ENCODE results near the gene PPIP5K1.
A peak's percentile ranks its signal among the peaks of the same experiment; 100 is the strongest.
"Not testable (repeated sequence)": the region's sequence is repeated elsewhere in the genome, so short reads cannot be mapped to it uniquely, and the experiment has no call there.

The PPIP5K1 gene

DNA sequence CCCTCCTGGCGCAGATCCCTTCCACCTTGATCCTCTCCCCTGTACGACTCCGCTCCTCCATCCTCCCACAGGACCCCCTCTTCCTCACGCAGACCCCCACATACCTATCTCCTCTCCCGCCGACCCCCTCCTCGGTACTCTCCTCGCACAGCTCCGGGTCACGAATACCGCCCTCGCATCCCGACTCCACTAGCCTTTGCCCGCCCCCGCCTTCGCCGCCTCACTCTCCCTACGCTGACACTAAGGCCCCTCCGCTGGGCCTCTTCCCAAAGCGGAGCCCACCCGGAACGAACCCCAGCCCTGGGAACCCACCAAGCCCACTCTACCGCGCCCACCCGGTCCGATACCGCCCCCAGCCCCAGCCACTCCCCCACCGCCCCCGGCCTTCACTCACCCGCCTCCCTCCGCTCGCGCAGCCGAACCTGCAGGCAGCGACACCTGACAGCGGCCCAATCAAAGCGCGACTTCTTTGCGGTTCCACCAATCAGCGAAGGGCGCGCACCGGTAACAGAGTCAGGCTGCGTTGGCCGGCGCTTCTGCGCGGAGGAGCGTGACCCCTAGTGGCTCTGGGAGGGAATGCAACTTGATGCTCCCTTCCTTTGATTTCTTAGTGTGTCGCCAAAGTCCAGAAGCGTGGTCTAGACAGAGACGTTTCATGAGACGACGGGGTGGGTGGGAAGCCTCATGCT, at the start of gene PPIP5K1:
Gene PPIP5K1 (minus strand): TSS at position 431 of the 689 bp plus-strand sequence. CDS start 5,704 bp downstream, outside the sequence.
- ATAC-seq: peak; percentile 98

DNA sequence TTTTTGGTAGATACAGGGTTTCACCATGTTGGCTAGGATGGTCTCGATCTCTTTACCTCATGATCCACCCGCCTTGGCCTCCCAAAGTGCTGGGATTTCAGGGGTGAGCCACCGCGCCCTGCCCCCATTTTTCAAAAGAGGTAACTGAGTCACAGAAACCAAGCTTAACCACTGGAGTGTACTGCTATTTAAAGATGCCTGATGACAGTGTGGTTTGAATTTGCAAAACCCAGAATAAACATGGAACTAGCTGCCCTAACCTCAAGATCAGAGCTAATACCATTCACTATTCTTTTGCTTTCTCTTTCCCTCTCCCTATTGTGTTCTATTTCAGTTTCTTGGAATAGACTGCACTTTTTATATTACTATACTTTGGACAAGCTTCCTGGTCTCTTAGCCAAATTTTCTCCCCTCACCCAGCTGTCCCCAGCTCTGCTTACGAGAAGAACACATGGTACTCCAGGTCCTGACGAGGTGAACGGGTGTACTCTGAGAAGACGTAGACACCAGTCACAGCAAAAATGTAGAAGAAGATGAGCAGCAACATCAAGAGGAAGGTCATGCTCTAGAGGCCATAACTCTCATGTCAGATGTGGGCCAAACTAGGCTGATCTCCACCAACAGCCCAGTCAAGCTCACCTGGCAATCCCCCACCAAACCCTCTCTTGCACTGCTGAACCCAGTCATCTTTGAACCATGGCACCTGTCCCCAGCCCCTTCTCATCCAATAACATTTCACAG, 48.6 kb upstream of the PPIP5K1 start:
- not testable (repeated sequence) for ATAC-seq

DNA sequence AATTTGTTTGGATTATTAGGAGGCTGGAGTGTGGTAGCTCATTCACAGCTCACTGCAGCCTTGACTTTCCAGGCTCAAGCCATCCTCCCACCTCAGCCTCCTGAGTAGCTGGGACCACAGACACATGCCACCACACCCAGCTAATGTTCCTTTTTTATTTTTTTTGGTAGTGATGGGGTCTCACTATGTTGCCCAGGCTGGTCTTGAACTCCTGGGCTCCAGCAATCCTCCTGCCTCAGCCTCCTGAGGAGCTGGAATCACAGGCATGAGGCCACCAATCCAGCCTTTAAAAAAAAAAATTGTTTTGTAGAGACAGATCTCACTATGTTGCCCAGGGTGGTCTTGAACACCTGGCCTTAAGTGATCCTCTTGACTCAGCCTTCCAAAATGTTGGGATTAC, 36.9 kb upstream of the PPIP5K1 start:
- ATAC-seq: not testable (repeated sequence)

DNA sequence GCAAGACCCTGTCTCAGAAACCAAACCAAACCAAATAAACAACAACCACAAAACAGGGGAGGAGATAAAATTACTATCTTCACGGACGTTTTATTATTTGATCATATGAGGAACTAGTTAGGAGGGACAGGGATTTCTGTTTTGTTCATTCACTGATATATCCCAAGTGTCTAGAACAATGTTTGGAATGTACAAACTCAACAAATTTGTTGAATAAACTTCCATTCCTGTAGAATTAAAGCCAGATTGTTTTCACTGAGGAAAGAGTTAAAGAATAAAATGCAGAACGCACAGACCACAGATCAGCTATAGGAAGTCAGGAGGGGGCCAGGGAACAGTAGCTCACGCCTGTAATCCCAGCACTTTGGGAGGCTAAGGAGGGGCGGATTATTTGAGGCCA, 35.1 kb upstream of the PPIP5K1 start:
- TF ChIP-seq ZC3H10 (CRISPR knock-in tag; IDR thresholded peaks at IDR 0.05): no peak
- ATAC-seq: no peak

DNA sequence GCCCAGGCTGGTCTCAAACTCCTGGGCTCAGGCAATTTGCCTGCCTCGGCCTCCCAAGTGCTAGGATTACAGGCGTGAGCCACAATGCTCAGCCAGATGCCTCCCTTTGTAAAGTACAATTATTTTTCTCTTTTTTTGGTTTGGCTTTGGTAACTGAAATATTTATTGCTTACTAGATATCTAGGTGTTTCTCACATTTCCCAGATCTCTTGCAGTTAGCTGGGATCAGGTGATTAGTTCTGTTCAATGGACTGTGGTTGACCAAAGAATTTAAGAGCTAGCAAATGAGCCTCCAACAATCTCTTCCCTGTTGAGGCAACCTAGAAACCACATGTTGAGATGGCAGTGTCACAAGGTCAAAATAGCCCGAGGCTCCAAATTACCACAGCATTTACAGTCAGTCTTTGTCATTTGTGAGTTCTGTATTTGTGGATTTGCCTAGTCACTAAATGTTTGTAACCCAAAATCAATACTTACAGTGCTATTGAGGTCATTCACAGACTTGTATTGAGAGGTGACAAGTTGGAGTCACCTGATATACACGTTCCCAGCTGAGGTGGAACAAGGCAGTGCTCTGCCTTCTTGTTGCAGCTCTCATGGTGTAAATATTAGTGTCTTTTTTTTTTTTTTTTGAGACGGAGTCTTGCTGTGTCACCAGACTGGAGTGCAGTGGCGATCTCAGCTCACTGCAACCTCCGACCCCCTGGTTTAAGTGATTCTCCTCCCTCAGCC, 32.2 kb upstream of the PPIP5K1 start:
- ATAC-seq: not testable (repeated sequence)

DNA sequence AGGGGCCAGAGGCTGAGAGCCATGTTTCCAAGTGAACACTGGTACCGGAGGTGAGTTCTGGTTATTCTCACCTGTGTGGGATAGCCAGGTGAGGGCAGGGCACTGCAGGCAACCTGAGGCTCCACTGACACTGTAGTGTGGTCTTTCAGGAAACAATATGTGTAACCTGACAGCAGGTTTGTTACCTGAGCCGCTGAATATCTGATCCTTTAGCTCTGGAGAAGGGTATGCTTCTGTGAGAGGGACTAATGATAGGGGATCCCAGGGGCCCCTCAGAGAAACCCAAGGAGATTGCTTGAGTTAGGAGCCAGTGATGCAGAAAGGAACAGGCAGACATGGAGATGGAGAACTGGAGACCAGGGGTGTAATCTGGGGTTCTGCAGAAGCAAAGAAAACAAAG, 28.7 kb upstream of the PPIP5K1 start, which contains the start of gene STRC:
Gene STRC (minus strand): TSS at position 101 of the 400 bp plus-strand sequence. CDS start 78 bp downstream, at position 23.
- ATAC-seq: not testable (repeated sequence)

DNA sequence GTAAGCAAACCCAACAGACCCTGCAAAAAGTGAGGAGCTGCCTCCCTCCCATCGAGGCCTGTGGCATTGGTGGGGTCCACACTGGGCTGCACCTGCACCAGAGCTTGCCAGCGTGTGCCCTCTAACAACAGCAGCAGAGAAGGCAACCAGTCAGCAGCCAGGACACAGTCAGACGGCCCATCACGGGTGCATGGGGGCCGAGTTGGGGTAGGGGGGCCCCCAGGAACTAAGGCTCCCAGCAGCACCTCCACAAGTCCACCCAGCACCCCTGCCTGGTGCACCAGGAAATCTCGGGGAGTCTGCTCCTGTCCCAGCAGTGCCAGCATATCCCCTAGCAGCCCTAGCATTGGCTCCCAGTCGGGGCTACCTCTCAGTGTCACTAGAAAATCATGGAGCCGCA, 27.7 kb upstream of the PPIP5K1 start:
- not testable (repeated sequence) for ATAC-seq

DNA sequence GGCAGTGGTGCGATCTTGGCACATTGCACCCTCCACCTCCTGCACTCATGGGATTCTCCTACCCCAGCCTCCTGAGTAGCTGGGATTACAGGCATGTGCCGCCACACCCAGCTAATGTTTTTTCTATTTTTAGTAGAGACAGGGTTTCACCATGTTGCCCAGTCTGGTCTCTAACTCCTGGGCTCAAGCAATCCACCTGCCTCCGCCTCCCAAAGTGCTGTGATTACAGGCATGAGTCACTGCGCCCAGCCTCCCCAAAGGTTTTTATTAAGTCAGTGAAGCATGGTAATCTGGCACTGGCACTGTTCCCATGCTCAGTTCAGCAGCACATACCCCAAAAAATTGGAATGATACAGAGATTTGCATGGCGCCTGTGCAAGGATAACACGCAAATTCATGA, 12.2 kb upstream of the PPIP5K1 start:
- not testable (repeated sequence) for ATAC-seq

DNA sequence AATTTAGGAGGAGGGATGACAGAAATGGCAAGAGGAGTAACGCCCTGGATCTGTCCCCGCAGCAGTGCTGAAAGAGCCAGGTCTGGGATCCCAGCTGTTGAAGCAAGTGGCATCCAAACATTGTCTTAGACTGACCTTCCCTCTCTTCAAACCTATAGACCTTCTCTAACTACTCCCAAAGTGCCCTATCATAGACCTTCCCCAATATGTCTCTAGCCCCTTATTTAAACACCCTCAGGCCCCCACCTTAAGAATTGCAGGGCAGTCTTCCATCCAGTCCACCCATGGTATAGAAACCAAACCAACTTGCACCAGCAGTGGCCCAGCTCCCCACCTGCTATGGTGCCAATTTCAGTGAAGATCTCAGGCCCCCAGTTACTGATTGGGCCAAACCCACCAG, 10.2 kb upstream of the PPIP5K1 start:
- not testable (repeated sequence) for ATAC-seq

DNA sequence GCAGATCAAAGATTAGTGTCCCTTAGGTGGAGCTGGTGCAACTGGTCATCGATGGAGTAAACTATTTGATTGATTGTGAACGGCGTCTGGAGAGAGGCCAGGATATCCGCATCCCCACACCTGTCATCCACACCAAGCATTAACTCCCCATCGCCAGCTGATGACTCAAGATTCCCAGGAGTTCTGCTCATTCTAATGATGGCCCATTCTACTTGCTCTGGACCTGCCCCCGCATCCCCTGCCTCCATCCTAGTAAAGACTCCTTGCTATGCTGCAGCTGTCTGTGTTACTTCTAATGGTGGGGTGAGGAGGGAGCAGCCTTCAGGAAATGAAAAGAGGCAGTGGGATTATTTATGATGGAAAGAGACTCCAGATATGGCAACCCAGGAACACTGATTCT, 9.1 kb upstream of the PPIP5K1 start:
- not testable (repeated sequence) for ATAC-seq

DNA sequence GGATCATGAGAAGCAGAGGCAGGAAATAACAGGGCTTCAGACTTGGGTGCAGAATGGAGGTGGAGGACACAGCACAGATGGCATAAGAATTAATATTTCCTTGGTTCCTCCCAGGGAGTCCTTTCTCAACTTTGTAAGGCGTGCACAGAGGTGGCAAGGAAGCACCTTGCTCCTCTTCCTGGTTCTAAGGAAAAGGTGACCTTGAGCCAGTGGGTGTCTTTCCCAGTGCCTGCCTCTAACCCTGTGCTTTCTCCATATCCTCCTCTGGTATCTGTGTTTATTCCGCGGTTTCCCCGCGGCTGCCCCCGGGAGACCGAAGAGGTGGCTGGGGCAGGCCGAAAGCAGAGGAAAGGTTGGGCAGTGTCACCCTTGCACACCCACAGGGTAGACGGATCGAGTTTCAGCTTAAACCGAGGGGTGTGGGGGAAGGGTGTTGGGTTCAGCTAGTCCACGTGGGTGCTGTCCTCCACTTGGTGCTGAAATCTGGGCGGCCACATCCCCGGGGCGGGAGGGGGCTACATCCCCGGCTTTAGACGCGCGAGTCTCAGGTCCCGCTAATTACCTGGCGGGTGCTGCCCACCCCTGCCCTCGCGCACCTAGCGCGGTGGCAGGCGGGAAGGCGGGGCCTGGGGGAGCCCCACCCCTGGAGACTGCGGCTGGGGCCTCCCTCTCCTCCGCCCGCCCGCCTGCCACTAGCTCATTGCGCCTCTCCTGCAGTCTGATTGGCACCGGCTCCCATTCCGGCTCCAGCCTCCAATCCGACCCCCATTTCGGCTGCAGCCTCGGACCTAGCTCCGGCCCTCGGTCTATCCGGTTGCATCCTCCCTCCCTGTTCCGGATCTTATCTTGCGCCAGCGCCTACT, 3.6 kb upstream of the PPIP5K1 start, which contains the start of gene CKMT1B:
Gene CKMT1B (plus strand): TSS at position 700 of the 863 bp plus-strand sequence. CDS start 192 bp downstream, outside the sequence.
- peak; percentile 50 for ATAC-seq

DNA sequence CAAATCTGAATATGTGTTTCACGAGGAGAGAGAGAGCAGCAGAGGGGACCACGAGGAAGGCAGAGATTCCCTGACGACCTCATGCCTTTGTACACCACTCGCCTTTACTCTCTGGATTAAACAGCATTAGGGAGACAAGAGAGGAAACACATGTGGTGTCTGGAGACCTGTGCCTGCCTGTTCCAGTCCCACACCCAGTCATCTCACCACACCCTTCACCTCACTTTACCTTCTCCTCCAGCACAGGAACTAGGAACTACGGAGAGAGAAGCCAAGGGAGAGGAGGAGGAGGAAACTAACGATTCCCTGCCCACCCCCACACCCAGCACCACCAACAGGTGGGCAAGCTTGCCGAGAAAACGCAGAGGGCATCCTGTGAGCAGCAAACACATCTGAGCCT, 2.8 kb upstream of the PPIP5K1 start:
- ATAC-seq: not testable (repeated sequence)

DNA sequence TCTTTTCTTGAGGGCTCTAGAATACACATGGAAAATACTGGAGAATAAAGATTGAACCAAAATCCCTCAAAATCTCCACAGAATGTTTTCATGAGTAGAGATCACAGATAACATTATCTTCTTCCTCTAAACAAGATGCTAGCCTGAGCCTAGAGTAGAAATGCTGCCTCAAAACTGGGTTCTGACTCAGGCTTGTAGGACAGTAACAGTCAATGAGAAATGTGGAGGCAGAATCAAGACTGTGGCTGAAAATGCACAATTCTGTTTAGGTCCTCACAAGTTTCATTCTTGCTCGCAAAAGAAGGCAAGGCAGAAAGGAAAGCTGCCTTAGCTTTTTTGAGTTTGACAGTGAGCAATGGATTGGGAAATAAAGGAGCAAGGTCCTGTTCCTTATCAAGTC, 15.4 kb downstream of the PPIP5K1 start:
- ATAC-seq: not testable (repeated sequence)

DNA sequence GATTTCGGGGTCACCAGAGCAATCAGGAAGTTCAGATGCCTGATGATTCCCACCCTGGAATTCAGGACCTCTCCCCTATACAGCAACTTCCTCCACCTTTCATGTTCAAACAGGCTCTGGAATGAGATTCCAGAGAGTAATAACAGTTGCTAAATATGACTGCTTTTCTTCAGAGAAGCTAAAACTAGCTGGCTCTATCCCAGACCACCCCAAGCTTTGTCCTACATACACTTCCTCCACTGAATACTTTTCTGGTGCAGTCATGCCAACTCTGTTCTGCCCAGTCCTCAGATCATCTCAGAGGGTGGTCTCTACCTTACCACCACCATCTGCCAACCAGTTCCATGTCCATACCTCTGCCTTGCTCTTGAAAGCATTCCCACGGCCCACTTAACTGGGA, 23.4 kb downstream of the PPIP5K1 start:
- not testable (repeated sequence) for ATAC-seq

DNA sequence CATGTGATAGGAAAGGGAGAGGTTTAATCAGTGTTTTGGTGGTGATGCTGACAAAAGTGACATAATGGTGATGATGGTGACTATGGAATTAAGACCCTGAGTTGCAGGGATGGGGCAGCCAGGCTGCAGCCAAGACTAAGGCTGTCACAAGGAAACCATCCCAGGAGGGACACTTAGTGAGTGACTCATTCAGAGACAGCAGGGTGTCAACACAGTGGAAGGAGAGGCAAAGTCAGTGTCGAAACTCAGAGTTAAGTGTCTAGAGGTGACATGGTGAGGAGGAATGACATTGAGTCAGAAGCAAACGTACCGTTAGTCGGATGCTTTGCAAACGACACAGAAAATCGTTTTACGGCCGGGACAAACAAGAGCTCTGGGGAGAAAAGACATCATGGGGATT, 26.2 kb downstream of the PPIP5K1 start:
- not testable (repeated sequence) for ATAC-seq

DNA sequence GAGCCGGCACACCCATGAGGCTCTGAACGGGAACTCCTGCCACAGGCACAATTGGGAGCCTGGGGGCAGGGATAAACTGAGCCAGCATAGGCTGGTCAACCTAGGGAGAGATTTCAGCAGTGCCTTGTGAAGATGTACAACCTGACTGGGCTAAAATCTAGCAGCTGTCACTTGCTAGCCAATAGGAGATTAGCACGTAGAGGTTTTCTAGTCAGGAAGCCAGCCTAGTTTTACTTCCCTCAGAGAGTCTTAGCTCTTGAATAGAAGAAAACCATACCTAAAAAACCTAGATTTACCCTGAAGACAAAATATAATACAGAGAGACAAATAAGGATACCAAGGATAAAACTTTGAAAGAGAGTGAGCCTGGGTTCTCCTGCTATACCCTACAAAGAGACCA, 27.3 kb downstream of the PPIP5K1 start:
- not testable (repeated sequence) for ATAC-seq
